GM21381 (cell line): ENCODE measurements around the gene GH2.
"Not testable (repeated sequence)": the region's sequence is repeated elsewhere in the genome, so short reads cannot be mapped to it uniquely, and the experiment has no call there.

Experiments
- ATAC-seq: cut with Tn5 transposase; IDR thresholded peaks from one replicate; pipeline ENCODE4 v1.9.1; 2021; ENCODE audit warnings: mild to moderate bottlenecking, moderate library complexity; ENCODE audit not compliant: unreplicated experiment

Gene GH2

GRCh38 chr17:63874693-63875092 is 7.1 kb downstream of the GH2 start:
- not testable (repeated sequence) for ATAC-seq

- not testable (repeated sequence) for ATAC-seq
These were observed 7.6 kb downstream of the GH2 start for GRCh38 chr17:63874061-63874626.

- not testable (repeated sequence) for ATAC-seq
These were observed 8.2 kb downstream of the GH2 start, which contains the start of gene CSH2 for GRCh38 chr17:63873577-63873976. Gene CSH2 (minus strand): TSS chr17:63873677. CDS start chr17:63873614, 63 bp downstream.

- not testable (repeated sequence) for ATAC-seq
These were observed 9.9 kb downstream of the GH2 start for GRCh38 chr17:63871646-63872365.

GRCh38 chr17:63870292-63870665 is 11.5 kb downstream of the GH2 start:
- ATAC-seq, result not testable (repeated sequence)

- ATAC-seq, result not testable (repeated sequence)
These were observed 12.1 kb downstream of the GH2 start for GRCh38 chr17:63869491-63870291.

GRCh38 chr17:63866625-63867024 is 15.1 kb downstream of the GH2 start:
- ATAC-seq, result not testable (repeated sequence)

- ATAC-seq, result no peak
These were observed 22.5 kb downstream of the GH2 start for GRCh38 chr17:63859257-63859656.

- not testable (repeated sequence) for ATAC-seq
These were observed 25.3 kb downstream of the GH2 start for GRCh38 chr17:63856425-63856824.

- ATAC-seq, result no peak
These were observed 26.6 kb downstream of the GH2 start for GRCh38 chr17:63855185-63855584.

GRCh38 chr17:63854709-63855108 is 27.0 kb downstream of the GH2 start:
- ATAC-seq, result no peak

- ATAC-seq, result no peak
These were observed 28.5 kb downstream of the GH2 start for GRCh38 chr17:63853260-63853659.

GRCh38 chr17:63850401-63850800 is 31.3 kb downstream of the GH2 start:
- ATAC-seq, result no peak

GRCh38 chr17:63848834-63849689 is 32.7 kb downstream of the GH2 start:
- ATAC-seq, result peak; percentile 89

GRCh38 chr17:63847525-63848249 is 34.1 kb downstream of the GH2 start:
- ATAC-seq, result no peak

GRCh38 chr17:63845509-63845908 is 36.2 kb downstream of the GH2 start:
- ATAC-seq, result no peak

GRCh38 chr17:63843910-63844677 is 37.6 kb downstream of the GH2 start:
- ATAC-seq, result no peak

- not testable (repeated sequence) for ATAC-seq
These were observed 38.3 kb downstream of the GH2 start for GRCh38 chr17:63843387-63843888.
